D341Med (cell line): ENCODE results near the gene TRAF5.
"Not testable (repeated sequence)": the region's sequence is repeated elsewhere in the genome, so short reads cannot be mapped to it uniquely, and the experiment has no call there.

Experiments
- DNase-seq: peaks from one replicate; pipeline ENCODE4 v3.0.0; 2012; ENCODE audit warnings: low spot score

The TRAF5 gene

GRCh38 chr1:211326528-211327345 lies at the start of gene TRAF5:
Gene TRAF5, plus strand, starts transcription at chr1:211326833. Its CDS starts 26,407 bp downstream, at chr1:211353240.
- peak; percentile 82 for DNase-seq

GRCh38 chr1:211279340-211279739 lies 47.3 kb upstream of the TRAF5 start:
- DNase-seq: no peak

DNA sequence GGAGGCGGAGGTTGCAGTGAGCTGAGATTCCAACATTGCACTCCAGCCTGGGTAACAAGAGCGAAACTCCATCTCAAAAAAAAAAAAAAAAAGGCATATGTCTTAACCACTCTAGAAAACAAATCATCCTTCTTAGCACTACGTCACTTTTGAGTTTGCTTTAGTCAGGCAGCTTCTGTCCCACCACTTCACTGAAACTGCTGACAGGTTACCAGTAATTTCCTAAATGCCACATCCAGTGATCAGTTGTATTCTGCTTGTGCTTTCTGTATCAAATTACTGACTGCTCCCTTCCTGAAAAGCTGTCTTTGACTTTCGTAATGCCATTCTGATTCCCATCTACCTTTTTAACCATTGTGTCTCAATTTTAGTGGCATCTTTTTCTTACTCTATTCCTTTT lies 45.7 kb upstream of the TRAF5 start:
- DNase-seq: no peak

DNA sequence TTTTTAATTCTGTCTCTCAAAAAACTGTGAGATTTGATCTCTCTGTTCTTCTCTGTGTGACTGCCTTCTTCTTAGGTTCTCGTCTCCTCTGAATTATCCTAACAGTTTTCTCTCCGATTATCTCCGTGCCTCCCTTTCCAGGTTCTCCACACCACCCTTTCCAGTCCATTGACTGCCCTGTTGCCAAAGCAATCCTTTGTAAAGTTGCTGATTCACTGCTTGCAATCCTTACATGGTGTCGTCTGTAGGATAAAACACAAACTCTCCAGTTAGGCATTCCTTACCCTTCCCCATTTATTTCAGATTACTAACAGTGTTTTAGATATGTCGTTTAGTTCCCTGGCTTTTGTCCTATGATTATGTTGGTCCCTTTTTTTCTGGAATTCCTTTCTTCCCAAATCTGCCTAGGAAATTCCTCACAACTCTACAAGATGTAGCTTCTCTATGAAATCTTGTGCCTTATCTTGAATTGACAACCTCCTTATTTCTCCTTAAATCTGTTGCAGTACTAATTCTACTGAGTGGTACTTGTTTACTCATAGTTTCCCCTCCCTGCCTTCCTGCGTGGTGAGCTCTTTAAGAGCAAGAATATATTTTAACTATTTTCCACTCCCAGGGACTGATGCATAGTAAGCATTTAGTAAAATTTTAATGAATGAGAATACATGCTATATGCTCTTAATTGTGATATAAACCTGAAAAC lies 45.2 kb upstream of the TRAF5 start:
- no peak for DNase-seq

- DNase-seq: no peak
These were observed 44.6 kb upstream of the TRAF5 start for GRCh38 chr1:211282023-211282373.

DNA sequence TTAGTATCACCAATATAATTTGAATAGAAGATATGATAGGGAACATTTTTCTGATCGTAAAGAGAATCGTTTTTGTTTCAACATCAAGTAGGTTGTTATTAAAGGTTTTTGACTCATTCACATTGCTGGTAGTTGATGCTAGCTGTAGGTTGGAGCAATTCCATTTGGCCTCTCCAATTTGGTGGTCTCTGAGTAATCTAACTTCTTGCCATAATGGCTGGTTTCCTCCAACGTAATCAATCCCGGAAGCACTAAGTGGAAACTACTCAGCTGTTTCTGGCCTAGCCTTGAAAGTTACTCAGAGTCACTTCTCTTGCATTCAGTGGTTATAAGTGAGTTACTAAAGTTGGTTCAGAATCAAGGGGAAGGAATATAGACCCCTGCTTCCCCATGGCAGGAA lies 41.4 kb upstream of the TRAF5 start:
- DNase-seq: no peak

GRCh38 chr1:211287218-211287617 lies 39.4 kb upstream of the TRAF5 start:
- DNase-seq: peak; percentile 15

DNA sequence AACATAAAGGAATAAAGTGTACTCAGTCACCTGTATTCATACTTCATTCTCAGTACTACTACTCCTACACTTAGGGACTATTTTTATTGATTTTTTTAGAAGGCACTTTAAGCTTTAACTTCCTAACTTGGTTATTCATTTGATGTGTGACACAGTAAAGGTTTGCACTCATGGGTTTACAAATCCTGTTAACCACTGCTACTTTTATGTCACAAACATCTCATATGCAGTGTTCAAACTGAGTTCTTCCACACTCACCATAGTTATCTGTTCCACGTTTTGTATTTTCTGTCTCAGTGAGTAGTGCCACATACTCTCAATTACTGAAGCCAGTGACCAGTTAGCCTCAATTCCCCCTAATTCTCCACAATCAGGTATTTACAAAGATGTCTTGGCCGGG lies 34.2 kb upstream of the TRAF5 start:
- DNase-seq: no peak

GRCh38 chr1:211296396-211296795 lies 30.2 kb upstream of the TRAF5 start:
- no peak for DNase-seq

DNA sequence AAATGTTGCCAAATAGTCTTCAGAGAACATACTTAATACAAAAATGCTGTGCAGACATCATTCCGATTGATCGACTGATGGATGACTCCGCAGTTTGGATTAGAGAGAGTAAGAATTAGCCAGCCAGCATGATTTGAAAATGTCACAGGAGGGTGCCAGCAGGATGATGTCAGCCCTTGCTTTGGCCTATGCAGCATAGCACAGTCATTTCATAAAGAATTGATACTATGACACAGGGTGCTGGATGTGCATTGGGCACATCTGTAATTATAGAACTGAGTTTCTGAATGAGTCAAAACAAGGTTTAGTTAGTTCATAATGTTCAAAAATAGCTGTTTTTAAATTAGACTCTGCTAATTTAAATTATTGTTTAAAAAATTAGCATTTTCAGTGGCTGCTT lies 21.6 kb upstream of the TRAF5 start:
- no peak for DNase-seq

DNA sequence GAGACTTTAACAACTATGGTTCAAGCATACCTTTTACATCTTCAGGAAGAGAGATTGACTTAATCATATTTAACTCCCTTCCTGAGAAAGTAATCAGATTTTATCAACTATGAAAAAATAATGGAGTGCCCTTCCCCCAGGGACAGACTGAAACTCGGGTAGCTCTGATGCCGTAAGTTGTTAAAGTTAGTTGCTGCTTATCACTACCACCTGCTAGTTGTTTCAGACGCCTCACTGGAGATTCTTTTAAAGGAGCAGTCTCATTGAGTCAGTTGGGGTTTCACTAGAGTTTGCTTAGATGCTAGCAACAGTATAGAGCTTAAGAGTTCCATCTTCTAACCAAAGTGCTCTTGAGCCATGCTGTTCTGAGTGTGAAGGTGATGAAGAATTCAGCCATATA lies 17.0 kb upstream of the TRAF5 start:
- DNase-seq: no peak

DNA sequence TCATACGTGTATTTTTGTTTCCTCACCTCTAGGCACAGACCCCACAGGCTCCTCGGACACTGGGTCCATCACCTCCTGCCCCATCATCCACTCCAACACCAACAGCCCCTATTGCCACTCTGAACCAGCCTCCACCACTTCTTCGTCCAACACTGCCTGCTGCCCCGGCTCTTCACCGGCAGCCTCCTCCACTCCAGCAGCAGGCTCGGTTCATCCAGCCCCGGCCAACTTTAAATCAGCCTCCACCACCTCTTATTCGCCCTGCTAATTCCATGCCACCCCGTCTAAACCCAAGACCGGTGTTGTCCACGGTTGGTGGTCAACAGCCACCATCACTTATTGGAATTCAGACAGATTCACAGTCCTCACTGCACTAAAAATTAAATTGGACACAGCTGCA lies 13.2 kb upstream of the TRAF5 start:
- DNase-seq: no peak

DNA sequence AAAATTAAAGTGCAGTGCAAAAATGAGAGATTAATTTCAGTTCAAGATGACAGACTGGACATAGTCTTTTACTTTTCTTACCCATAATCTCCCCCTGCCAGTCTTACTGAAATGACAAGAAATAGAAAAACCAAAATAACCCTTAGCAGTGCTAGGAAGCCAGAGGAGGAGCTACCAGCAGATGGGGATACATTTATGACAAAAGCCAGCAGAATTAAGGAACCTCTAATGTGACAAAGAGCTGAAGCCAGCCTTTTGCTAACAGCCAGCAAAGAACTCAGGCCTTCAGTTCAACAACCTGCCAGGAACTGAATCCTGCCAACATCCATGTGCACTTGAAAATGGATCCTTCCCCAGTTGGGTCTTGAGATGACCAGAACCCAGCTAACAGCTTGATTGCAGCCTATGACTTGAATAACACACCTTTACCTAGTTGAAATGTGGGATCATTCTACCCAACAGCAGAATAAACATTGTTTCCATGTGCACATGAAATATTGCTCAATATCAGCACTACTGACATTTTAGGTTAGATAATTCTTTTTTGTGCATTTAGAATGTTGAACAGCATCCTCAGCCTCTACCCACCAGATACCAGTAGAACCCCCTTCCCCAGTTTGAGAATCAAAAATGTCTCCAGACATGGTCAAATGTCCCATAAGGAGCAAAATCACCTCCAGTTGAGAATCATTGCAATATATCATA lies 7.9 kb upstream of the TRAF5 start:
- DNase-seq: no peak

GRCh38 chr1:211319892-211320291 lies 6.7 kb upstream of the TRAF5 start:
- no peak for DNase-seq

- DNase-seq: no peak
These were observed 5.7 kb upstream of the TRAF5 start for GRCh38 chr1:211320980-211321379.

DNA sequence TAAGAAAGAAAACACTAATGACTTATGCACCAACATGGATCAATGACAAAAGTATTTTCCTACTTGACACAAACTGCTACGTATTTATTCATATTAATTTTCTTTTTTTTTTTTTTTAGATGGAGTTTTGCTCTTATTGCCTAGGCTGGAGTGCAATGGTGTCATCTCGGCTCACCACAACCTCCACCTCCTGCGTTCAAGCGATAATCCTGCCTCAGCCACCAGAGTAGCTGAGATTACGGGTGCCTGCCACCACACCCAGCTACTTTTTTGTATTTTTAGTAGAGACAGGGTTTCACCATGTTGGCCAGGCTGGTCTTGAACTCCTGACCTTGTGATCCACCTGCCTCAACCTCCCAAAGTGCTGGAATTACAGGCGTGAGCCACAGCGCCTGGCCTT lies 5.0 kb upstream of the TRAF5 start:
- DNase-seq: not testable (repeated sequence)

- DNase-seq: peak; percentile 84
These were observed 3.2 kb upstream of the TRAF5 start for GRCh38 chr1:211323156-211324063.

GRCh38 chr1:211324992-211325775 lies 1.4 kb upstream of the TRAF5 start:
- no peak for DNase-seq

DNA sequence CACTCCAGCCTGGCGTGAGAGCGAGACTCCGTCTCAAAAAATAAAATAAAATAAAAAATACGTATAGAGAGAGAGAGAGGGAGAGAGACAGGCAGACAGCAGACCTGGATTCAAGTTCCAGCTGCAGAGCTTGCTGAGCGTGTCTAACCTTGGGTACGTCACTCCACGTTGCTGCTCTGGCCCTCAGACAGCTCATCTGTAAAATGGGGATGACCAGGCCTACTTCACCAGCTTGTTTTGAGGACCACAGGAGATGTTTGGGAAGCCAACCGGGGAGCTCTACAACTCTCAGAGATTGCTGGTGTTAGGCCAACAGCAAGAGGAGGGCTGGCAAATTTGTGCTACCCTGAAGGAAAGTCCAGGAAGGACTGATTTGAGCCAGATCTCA lies 499 bp upstream of the TRAF5 start:
- DNase-seq: no peak

- DNase-seq: no peak
These were observed 801 bp downstream of the TRAF5 start for GRCh38 chr1:211327346-211327921.
